HG03565 (cell line): ENCODE data around the gene STX8.
"Not testable (repeated sequence)": the region's sequence is repeated elsewhere in the genome, so short reads cannot be mapped to it uniquely, and the experiment has no call there.

Experiments used
- ATAC-seq: cut with Tn5 transposase; IDR thresholded peaks from one replicate; pipeline ENCODE4 v1.9.1; 2021; ENCODE audit warnings: mild to moderate bottlenecking, moderate library complexity; ENCODE audit not compliant: unreplicated experiment

The STX8 gene

DNA sequence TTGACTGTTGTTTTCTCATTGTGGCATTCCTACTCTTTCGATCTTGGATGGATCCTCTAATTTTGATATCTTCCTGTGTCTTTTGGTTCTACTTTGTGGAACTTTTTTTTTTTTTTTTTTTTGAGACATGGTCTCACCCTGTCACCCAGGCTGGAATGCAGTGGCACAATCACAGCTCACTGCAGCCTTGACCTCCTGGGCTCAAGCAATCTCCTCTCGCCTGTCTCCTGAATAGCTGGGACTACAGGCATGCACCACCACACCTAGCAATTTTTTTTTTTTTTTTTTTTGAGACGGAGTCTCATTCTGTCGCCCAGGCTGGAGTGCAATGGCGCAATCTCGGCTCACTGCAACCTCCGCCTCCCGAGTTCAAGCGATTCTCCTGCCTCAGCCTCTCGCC, 220.4 kb downstream of the STX8 start:
- not testable (repeated sequence) for ATAC-seq

DNA sequence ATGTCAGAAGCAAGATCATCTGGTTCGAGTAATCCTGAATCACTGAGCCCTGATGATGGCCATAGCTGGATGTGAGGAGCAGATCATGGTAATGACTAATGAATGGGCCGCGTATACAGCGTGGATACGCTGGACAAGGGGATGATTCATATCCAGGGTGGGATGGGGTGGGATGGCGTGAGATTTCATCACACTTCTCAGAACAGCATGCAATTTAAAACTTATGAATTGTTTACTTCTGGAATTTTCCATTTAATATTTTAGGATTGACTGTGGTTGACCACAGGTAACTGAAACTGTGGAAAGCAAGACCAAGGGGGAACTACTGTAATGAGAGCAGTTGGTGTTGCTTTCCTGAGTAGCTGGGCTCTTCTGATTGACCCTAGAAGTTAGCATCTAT, 225.5 kb downstream of the STX8 start:
- ATAC-seq: no peak

DNA sequence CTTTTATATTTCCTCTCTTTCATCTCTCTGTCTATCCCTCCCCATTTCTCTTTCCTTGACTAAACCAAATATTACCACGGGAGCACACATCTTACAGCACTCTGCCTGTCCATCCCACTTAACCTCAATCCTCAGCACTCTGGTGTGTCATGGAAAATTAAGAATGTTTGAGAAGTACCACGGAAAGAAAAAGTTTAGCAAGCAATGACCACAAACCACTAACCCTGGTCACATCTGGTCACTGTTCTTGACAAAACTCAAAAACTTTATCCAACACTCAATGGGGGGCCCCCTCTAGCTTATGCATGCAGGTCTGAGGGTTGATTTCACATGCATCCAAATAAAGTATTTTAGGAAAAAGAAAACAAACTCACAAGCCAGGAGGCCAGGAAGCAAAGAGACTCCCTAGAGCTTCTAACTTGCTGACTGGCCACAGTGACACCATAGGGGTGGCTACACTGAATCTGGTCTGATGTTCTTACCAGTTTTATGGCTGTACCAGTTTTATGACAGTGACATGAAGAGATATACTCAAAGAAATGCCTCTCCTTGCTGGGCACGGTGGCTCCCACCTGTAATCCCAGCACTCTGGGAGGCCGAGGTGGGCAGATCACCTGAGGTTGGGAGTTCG, 229.2 kb downstream of the STX8 start:
- no peak for ATAC-seq

DNA sequence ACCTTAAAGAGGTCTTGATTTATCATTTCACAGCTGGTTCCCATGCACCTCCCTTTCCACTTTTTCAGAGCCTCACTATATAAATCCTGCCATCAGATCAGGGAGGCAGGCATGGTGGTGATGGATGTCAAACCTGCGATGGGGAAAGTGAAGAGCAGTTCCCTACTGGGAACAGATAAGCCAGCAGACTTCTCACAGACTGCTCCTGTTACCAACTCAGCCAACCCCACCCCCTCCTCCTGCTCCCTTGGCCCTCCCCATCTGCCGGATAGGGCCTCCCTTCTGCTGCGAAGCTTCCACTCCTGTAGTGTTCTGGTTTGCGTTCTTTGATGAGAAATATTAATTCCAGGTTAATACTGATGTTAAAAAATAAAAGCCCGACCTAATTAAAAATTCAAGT, 232.1 kb downstream of the STX8 start:
- no peak for ATAC-seq

DNA sequence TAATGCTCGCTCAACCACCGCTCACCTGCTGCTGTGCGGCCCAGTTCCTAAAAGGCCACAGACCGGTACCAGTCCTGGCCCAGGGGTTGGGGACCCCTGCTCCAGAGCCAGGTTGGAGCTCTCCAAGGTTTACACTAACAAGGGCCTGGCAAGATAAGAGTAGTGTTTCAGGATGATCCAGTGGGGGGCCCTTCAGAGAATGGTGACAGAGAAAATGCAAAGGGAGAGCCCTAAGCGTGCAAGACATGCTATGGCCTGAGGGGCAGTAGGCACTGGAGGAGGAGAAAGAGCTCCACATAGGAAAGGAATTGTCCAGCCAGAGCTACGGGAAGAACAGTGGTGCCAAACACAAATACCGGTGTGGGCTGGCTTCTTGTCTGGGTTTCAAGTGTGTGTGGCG, 233.4 kb downstream of the STX8 start:
- ATAC-seq: no peak

DNA sequence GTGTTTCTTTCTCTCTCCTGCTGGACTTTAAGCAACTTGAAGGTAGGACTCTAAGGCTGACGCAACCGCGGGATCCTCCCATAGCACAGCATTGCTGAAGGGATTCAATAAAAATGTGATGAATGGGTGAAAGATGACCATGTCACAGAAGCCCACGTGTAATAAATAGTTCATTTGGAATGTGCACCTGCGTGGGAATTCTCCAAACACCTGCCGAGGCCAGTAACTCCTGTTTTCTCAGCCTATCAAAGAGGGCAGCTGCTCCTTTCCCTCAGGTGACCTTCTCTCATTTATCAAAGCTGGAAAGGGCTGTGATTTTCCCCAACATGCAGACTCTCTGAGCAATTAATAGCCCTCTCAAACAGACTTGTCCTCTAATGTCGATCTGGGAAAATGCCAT, 235.7 kb downstream of the STX8 start:
- ATAC-seq: no peak

DNA sequence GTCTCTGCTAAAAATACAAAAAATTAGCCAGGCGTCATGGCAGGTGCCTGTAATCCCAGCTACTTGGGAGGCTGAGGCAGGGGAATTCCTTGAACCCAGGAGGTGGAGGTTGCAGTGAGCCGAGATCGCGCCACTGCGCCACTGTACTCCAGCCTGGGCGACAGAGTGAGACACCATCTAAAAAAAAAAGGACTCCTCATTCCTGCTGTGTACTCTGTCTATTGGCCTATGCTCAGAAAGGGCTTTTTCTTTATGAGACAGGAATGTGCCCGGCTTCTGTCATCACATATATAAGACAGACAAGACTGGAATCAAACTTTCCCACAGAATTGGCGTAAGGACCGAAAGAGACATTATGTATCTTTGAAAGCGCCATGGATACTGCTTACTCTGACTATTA, 236.1 kb downstream of the STX8 start:
- not testable (repeated sequence) for ATAC-seq

DNA sequence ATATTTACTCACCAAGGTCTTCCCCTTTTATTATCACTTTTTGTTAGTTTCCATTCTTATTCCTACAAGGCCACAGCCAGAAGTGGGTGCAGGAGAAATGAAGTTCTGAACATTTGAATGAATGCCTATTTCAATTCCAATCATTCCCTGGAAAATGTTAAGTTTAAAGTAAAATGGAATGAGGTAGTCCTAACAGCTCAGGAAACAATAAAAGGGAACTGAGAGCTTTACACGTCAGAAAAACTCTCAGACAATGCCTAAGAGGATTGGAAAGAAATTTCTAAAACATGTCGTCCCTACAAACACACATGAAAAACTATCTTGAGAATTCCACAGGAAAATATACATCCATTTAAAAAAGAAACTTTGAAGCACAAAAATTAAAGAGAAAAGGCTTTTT, 238.8 kb downstream of the STX8 start:
- no peak for ATAC-seq

DNA sequence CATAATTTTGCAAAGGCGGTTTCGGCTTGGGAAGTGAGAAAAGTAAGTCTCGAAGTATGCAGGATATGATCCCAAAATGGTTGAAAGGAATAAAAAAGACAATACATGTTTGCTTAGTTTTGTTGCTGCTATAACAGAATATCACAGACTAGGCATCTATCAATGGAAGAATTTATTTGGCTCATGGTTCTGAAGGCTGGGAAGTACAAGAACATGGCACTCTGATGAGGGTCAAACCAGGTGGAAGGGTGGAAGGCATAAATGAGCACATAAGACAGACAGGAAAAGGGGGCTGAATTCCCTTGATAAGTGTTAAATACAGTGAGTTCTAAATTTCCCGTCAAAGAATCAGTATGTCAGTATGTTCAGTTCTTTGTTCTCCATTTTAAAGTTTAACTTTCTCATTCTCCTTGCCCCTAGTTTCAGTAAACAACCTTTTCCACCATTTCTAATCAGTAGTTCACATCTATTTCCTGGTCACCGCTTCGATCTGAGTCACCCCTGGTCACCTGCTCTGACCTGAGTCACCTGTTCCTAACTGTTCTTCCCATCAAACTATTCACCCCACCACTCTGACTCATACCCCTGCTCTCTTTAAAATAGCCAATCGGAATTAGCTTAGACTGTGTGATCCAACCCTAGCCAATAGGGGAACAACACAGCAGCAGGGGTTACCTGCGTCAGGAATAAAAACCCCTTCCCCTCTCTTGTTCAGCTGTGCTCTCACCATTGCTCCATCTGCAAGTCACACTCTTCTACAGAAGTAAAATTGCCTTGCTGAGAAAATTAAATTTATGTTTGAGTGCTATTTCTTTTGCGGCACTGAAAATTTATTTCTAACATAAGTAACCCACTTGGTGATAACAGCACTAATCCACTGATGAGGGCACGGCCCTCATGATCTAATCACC, 240.8 kb downstream of the STX8 start:
- no peak for ATAC-seq

DNA sequence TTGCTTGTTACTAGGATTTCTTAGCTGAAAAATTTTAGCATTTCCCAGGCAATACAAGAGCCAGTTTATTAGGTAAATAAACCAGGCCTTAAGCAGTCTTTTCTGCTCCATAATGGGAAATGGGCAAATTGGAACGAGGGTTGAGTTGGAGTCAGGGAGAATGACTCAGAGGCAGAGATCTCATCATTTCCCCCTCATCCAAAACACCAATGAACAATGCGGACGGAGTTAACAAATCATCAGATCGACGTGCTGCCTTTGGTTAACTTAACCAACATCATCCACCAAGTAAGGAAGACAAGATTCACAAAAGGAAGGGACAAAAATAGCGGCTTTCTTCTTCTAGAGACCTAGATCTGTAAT, 243.5 kb downstream of the STX8 start:
- ATAC-seq: no peak

DNA sequence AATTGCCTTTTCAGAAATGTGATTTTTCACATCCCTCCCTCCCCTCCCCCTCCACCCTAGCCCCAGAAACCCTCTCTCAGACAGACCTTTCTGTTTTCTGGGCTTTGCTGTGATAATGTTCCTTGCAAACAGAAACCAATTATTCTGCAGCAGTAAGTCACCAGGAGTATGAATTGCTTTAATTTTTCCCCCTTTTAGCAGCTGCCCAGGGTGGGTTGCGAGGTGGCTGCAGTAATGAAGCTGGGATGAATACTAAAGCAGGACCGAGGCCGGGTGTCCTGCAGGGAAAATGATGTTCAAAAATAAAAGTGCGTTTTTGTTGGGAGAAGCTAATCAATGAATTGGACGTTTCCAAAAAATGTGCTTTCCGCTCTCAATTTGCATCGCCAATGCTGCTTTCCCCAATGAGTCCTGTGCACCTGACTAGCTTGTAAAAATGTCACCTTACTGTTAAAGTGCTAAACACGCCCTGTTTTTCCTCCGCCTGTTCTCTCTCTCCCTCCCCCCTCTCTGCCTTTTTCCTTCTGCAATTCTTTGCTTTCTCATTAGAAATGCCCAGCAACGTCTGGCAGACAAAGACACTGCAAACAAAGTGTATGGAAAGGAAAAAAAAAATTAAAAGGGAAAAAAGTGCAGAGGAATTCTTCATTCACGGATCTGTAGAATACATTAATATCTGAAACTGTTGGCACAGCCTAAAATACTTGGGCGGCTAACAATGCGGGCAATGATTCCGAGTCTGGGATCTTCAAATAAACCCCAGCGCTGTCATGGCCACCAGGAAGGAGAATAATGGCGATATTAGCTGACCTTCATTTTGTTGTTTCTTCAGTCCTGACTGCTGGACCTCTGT, 244.1 kb downstream of the STX8 start:
- ATAC-seq: no peak

DNA sequence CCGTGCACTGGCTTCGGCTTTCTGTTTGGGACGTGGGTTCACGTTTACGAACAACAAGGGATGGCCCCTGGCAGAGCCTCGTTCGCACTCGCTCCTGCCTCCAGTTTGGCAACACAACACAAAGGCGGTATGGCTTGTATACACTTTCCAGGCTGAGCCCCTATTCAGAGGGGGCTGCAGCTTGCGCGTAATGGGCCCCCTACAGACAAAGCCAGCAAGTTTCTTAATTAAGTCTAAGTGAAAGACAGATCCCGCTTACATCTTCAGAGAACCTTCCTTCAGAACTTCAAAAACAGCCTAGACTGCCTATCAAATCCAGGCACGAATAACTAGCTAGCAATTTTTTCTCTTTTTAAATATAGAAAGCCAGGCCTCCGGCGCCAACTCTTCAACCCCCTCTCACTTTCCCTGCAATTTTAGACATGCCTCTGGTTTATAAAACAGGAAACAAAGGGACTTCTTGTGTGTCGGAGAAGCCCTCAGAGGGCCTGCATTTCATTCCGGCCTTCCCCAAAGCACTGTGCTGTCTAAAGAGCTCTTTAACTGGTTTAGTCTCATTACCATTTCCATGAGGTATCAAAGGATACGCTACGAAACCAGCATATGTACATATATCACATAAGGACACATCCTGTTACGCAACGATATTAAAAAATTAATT, 244.9 kb downstream of the STX8 start:
- ATAC-seq: no peak

DNA sequence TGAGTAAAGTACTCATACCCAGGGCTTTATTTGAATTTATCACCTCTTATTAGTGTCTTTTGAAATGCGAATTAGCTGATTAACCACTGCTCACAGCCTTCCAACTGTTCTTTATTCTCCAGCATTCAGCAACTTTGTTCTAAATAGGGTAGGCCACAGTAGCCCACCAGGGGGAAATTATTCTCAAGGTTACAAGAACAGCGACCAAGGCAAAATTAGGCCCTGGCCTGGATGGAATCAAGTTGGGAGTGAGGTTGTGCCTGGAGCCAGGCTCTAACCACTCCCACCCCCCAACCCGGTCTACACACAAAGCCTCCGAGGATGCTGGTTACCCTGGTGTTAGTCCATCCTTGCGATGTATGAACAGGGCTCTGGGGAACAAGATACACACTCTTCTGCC, 245.5 kb downstream of the STX8 start:
- ATAC-seq: no peak

DNA sequence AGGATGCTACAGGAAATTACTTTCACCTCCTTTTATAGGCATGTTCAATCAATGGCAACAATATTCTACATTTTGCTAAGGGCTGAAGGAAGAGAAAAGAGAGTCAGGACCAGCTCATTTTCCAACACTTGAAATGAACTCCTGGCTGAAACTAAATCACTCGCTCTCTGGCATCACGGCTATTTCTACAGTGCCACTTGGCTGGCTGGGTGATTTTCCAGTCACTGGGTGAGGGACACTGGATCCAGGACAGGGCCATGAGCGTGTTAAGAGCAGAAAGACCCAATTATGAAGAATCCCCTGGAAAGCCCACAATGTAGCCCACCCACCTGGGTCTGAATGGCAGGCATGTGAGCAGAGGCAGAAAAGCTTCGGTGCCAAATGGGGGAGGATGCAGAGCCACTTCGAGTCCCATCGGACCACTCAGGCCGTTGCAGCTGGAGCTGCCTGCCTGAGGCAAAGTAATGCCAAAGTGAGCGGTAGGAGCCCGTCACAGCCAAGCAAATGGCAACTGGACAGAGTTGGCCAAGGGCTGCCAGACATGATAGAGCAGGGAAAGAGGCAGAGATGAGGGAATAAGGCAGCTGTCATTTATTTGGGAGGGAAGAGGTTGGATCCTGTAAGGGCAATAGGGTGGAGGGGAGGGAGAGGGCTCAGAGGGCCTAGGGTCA, 246.2 kb downstream of the STX8 start:
- no peak for ATAC-seq

DNA sequence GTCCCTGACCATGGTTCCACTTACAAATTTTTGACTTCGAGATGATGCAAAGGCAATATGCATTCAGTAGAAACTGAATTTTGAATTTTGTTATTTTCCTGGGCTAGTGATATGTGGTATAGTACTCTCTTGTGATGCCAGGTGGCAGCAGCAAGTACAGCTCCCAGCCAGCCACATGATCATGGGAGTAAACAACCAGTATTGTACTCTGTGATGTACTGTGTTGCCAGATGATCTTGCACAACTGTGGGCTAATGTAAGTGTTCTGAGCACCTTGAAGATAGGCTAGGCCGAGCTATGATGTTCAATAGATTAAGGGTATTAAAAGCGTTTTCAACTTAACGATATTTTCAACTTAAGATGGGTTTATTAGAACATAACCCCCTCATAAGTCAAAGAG, 250.8 kb downstream of the STX8 start:
- no peak for ATAC-seq

DNA sequence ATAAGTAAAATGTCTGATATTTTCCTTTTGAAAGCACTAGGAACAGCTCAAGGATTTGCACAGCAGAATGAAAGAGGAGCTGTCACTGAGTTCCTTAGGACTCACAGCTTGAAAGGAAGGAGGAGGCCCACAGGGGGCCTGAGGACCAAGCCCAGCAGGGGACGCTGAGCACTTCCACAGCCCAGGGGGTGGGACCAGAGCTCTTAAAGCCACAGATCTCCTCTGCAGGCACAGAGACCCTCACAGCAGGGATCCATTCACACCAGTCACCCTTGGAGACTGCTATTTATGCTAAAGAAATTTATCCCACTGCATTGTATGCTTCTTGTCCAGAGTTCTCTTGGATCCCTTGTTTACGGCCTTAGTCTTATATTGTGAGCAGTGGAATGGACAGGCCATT, 253.3 kb downstream of the STX8 start:
- no peak for ATAC-seq

DNA sequence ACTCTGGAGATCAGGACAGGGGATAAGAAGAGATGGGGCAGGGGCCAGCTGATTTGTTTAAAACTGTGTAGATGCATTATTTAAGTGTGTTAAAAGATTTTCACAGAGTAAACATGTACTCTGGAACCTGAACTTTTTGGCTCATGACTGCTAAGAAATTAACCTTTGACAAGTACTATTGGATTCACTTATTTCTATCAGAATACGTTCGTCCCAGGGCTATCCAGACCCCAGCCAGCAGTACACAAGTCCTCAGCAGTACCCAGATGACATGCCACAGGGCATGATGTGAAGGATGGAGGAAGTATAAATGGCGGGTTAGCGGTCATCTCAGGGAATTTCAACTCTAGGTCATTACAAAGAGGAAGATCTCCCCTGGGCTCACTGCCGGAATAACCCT, 253.7 kb downstream of the STX8 start:
- ATAC-seq: no peak

DNA sequence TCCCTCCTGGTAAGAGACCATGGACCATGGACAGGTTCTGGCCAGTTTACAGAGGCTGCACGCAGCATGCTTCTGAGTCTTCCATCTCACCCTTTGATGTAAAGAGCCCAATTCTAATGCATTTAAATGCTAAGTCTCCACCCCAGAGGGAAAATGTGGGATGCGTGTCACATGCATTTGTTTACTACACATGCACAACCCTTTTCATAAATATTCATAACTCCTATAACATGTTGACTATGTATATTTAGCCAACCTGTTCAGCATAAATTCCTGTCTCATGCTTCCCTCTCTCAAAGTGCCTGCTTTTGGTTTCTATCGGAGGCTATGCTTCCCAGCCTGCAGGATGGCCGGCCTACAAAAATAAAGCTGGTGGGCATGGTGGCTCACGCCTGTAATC, 260.3 kb downstream of the STX8 start:
- ATAC-seq: no peak

DNA sequence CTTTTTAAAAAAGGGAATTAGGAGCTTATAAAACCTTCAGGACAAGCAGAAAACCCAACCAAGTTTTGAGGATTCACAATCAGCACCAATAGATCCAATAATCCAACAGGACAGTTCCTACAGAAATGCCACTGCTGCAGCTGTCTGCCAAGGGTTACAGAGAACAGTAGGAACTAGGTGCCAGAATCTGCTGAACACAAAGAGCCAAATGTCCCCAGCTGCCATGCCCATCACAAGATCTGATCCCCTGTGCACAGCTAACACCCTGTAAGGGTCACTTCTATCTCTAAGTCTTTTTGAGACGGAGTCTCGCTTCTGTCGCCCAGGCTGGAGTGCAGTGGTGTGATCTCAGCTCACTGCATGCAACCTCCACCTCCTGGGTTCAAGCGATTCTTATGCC, 262.3 kb downstream of the STX8 start:
- ATAC-seq: no peak

DNA sequence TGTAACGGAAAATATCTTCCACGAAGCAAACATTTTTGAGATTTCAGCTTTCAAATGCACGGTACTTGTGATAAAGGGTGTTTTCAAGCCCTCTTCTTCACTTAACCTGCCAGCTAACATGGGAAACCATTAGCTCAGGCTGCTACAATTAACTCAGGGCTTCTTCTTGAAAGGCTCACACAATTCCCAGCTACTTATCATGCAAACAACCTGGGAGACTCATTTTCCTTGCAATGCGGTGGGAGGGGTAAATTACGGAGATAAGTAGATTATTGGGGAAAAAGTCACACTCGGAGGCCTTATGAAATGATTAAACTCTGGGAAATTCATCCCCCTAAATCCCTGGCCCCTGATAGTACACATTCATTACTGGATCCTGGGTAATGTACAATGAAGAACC, 266.4 kb downstream of the STX8 start:
- no peak for ATAC-seq

DNA sequence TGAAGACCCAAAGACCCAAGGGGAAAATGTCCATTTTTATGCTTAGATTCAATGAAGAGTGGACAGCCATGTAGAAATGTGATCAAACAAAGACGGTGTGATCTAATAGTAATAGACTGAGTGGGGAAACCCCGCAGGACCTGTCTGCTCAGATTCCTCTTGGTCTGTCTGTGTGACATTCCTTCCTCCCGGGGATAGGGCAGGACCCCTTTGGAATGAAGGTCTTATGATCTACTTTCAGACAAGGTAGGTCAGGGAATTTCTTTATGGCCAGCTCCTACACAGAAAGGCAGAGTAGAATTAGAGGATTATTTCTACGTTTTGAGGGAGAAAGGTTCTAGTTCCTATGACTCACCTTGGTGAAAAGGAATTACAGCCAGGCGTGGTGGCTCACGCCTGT, 267.6 kb downstream of the STX8 start:
- no peak for ATAC-seq
